CD4-positive, alpha-beta T cell (primary cell): ENCODE measurements around the gene PCDHA2. TPM values are rescaled to one million over a fixed set of nuclear protein-coding genes. Genes with fewer than 3 reads are reported as not detected.
"Not testable (repeated sequence)": the region's sequence is repeated elsewhere in the genome, so short reads cannot be mapped to it uniquely, and the experiment has no call there.

Experiments used
- ATAC-seq: fragments of 200-7000 bp; cut with Tn5 transposase; one replicate; pipeline ENCODE4 v1.10.0; 2022; ENCODE audit warnings: mild to moderate bottlenecking; ENCODE audit not compliant: poor library complexity
- CTCF ChIA-PET: fragments of 350-600 bp; sonication (Branson Sonifier 250); formaldehyde crosslinking; loops from one replicate; lab custom pipeline; 2021; ENCODE audit warnings: antibody characterized with exemption, inconsistent platforms; lab: Charles Lee
- POLR2A ChIA-PET: fragments of 350-600 bp; sonication (Branson Sonifier 250); formaldehyde crosslinking; loops from one replicate; lab custom pipeline; 2021; ENCODE audit warnings: antibody characterized with exemption, inconsistent platforms; lab: Charles Lee
- DNase-seq, 14 experiments: peaks; one replicate each; pipeline ENCODE4 v3.0.0-alpha.2; 2013 to 2020; ENCODE audit warnings: mixed read lengths in 2 of 14
- H3K27ac ChIP-seq, 2 donors: one replicate each; pipeline versions ENCODE4 v1.5.1 to v1.7.0; 2013; ENCODE audit warnings: low read length in 2 of 2, low read depth in 1 of 2, mild to moderate bottlenecking in 1 of 2
- H3K27me3 ChIP-seq, 2 experiments: 1 replicate in 1 of 2; 2 replicates in 1 of 2; pipeline versions ENCODE4 v1.6.1 to v1.7.0; 2013; ENCODE audit warnings: low read length in 2 of 2, control low read depth in 1 of 2, mild to moderate bottlenecking in 1 of 2, moderate library complexity in 1 of 2; ENCODE audit not compliant: insufficient read depth in 2 of 2, control insufficient read depth in 1 of 2
- H3K36me3 ChIP-seq: one replicate; pipeline ENCODE4 v1.6.1; 2013; ENCODE audit warnings: low read length, control low read depth; ENCODE audit not compliant: insufficient read depth
- H3K4me1 ChIP-seq: one replicate; pipeline ENCODE4 v1.6.1; 2013; ENCODE audit warnings: low read length, control low read depth; ENCODE audit not compliant: insufficient read depth
- H3K4me3 ChIP-seq: one replicate; pipeline ENCODE4 v1.5.1; 2013; ENCODE audit warnings: mild to moderate bottlenecking, low read length, moderate library complexity
- H3K9me3 ChIP-seq, 2 experiments: 1 replicate in 1 of 2; 2 replicates in 1 of 2; pipeline versions ENCODE4 v1.6.1 to v1.7.0; 2013; ENCODE audit warnings: low read length in 2 of 2, mild to moderate bottlenecking in 2 of 2, control low read depth in 1 of 2, moderate library complexity in 1 of 2; ENCODE audit not compliant: control insufficient read depth in 1 of 2, insufficient read depth in 1 of 2
- H3K27ac Mint-ChIP-seq: one replicate; pipeline ENCODE4 v1.8.0; 2020; ENCODE audit warnings: mixed read lengths
- H3K27me3 Mint-ChIP-seq: one replicate; pipeline ENCODE4 v1.8.0; 2021; ENCODE audit warnings: mixed read lengths
- H3K36me3 Mint-ChIP-seq: one replicate; pipeline ENCODE4 v1.8.0; 2021; ENCODE audit warnings: low read depth, mixed read lengths
- H3K4me1 Mint-ChIP-seq: one replicate; pipeline ENCODE4 v1.8.0; 2021; ENCODE audit warnings: low read depth, mixed read lengths
- H3K4me3 Mint-ChIP-seq: one replicate; pipeline ENCODE4 v1.8.0; 2020; ENCODE audit warnings: mild to moderate bottlenecking, mixed read lengths
- H3K9me3 Mint-ChIP-seq: one replicate; pipeline ENCODE4 v1.8.0; 2020; ENCODE audit warnings: mixed read lengths
- CTCF ChIP-seq: fragments of 200-600 bp; IDR thresholded peaks from one replicate; pipeline ENCODE4 v1.8.0; 2022; ENCODE audit warnings: antibody characterized with exemption, mild to moderate bottlenecking
- intact Hi-C, 2 experiments: fragments of 100-400 bp; cut with DNase I in 1 of 2; cut with micrococcal nuclease in 1 of 2; formaldehyde crosslinking; loops; one replicate each; pipeline versions ENCODE4 v1.15.1 to v1.9.0; 2023 to 2025; cut with DNase I, micrococcal nuclease
- total RNA-seq, 174 experiments: library from RNA in 2 of 174; stranded (reverse) in 2 of 174; gene quantifications; one replicate each; pipeline ENCODE4 v1.2.3 and lab custom pipeline; 2021 to 2026

The PCDHA2 gene
- total RNA-seq, 2 experiments from 2014 or later = not detected

- H3K27ac ChIP-seq = no peak overlapping the region
- H3K27me3 ChIP-seq = peaks cover 18 to 29% of the 10 kb centered on the region in 2 experiments
- Mint-ChIP-seq H3K9me3 (peaks cover 10% of the 10 kb centered on the region), H3K36me3 (peaks cover 8% of the 10 kb centered on the region), H3K4me3 (no peak overlapping the region), H3K27me3 (peaks cover 46% of the 10 kb centered on the region), H3K27ac (no peak overlapping the region), H3K4me1 (no peaks in the 10 kb centered on the region)
- DNase-seq = no peak
- peaks cover 20 to 33% of the 10 kb centered on the region in 2 experiments for H3K9me3 ChIP-seq
- H3K36me3 ChIP-seq = no peaks in the 10 kb centered on the region
- CTCF ChIA-PET = no interaction called here
- intact Hi-C loops = no loop called here
- no peak for TF ChIP-seq CTCF
- POLR2A ChIA-PET = no interaction called here
- H3K4me1 ChIP-seq = no peaks in the 10 kb centered on the region
- H3K4me3 ChIP-seq = no peak overlapping the region
- ATAC-seq = no peak
Measured at GRCh38 chr5:140823475-140823874, 28.8 kb downstream of the PCDHA2 start.

GRCh38 chr5:140827704-140828361, 33.2 kb downstream of the PCDHA2 start, which contains the start of gene PCDHA6:
Gene PCDHA6 (plus strand): TSS chr5:140827960. CDS start chr5:140828092, 132 bp downstream.
- ATAC-seq (no peak), DNase-seq (no peak)
- CTCF ChIA-PET = no interaction called here
- H3K4me3 ChIP-seq = no peak within 1 kb of the TSS
- peaks cover 8% of the 10 kb centered on the region for H3K36me3 Mint-ChIP-seq
- H3K27ac Mint-ChIP-seq = no peak within 1 kb of the TSS
- peaks cover 14 to 32% of the 10 kb centered on the region in 2 experiments for H3K27me3 ChIP-seq
- no peak within 1 kb of the TSS for H3K4me3 Mint-ChIP-seq
- intact Hi-C loops = no loop called here
- no peak for TF ChIP-seq CTCF
- no peak within 1 kb of the TSS for H3K27ac ChIP-seq
- peaks cover 16% of the 10 kb centered on the region for H3K9me3 Mint-ChIP-seq
- no peaks in the 10 kb centered on the region for H3K36me3 ChIP-seq
- no peaks in the 10 kb centered on the region for H3K4me1 ChIP-seq
- peaks cover 51% of the 10 kb centered on the region for H3K27me3 Mint-ChIP-seq
- H3K9me3 ChIP-seq = peaks cover 40 to 42% of the 10 kb centered on the region in 2 experiments
- POLR2A ChIA-PET = no interaction called here
- H3K4me1 Mint-ChIP-seq = no peaks in the 10 kb centered on the region

- Histone ChIP-seq H3K9me3 (peaks cover 34 to 42% of the 10 kb centered on the region in 2 experiments), H3K4me3 (no peak overlapping the region), H3K27ac (no peak overlapping the region), H3K36me3 (no peaks in the 10 kb centered on the region), H3K27me3 (peaks cover 13 to 36% of the 10 kb centered on the region in 2 experiments), H3K4me1 (no peaks in the 10 kb centered on the region)
- no peak for TF ChIP-seq CTCF
- intact Hi-C loops = no loop called here
- Mint-ChIP-seq H3K27ac (no peak overlapping the region), H3K36me3 (peaks cover 8% of the 10 kb centered on the region), H3K4me3 (no peak overlapping the region), H3K4me1 (no peaks in the 10 kb centered on the region), H3K9me3 (peaks cover 19% of the 10 kb centered on the region), H3K27me3 (peaks cover 55% of the 10 kb centered on the region)
- no peak for ATAC-seq
- POLR2A ChIA-PET = no interaction called here
- CTCF ChIA-PET = no interaction called here
- DNase-seq = no peak
Measured at GRCh38 chr5:140828362-140828737, 33.7 kb downstream of the PCDHA2 start.

- not testable (repeated sequence) for H3K4me1 Mint-ChIP-seq, H3K36me3 Mint-ChIP-seq, ATAC-seq
Measured at GRCh38 chr5:140829511-140830501, 35.2 kb downstream of the PCDHA2 start.

More at GRCh38 chr5:140829511-140830501, 35.2 kb downstream of the PCDHA2 start:
- Histone ChIP-seq H3K27me3 (peaks cover 17 to 36% of the 10 kb centered on the region in 2 experiments), H3K9me3 (peaks cover 35 to 42% of the 10 kb centered on the region in 2 experiments)
- H3K27ac Mint-ChIP-seq, H3K4me3 ChIP-seq, H3K36me3 ChIP-seq, H3K4me3 Mint-ChIP-seq, DNase-seq, intact Hi-C loops, POLR2A ChIA-PET, H3K4me1 ChIP-seq, H3K27ac ChIP-seq, CTCF ChIA-PET: not testable (repeated sequence)
- H3K27me3 Mint-ChIP-seq = peaks cover 66% of the 10 kb centered on the region
- H3K9me3 Mint-ChIP-seq = peaks cover 22% of the 10 kb centered on the region
